ENCODE results near the gene QKI.

QKI gene

DNA sequence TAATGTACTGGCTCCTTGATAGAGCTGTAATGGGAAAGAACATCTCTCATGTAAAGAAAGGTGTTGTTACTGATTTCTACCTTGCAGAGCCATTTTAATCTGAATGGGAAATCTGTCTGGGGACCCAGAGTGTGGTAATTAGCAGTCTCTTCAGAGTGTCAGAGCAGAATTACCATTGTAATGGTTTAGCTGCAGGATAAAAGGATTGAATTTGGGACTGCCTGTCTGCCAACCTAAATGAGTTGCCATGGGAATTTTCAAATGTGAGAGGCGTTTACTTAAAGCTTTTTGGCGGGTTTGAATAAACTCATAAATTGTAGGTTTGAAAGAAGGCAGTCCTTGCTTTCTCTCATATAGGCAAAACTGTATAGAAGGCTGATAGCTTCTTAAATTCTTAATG is 128.8 kb downstream of the QKI start:
- no peak for DNase-seq

DNA sequence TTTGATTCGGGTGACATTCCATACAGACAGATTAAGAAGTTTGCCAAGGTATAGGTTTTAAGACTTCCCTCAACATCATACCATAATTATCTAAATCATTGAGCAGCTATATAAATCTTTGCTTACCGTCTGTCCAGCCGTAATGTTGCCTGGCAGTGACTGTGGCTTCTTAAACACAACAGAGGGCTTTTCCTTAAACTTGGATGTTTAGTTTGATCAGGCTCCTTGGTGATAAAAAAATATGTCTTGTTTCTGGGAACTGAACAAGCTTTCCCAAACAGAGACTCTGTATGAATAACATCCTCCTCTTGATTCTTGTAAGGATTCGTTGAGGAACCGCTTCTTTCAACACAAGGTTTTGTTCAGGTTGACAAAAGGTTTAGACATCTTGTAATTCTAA is 130.9 kb downstream of the QKI start:
- no peak for DNase-seq

DNA sequence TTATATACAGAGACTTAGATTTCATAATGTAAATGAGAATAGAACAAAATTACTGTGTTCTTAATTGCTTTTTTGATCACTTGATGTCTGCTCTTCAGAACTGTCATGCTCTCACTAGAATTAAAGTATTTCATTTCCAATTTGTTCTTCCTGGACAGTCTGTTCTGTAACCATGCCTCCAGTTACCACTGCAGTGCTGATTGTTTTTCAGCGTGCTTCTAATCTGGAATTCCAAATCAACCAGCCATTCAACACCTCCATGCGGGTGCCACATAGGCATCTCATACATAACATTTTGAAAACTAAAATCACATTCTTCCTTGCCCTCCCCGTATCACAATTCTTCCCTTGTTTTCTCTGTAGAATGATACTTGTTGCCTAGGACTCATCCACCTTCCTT is 132.8 kb downstream of the QKI start:
- DNase-seq: no peak

DNA sequence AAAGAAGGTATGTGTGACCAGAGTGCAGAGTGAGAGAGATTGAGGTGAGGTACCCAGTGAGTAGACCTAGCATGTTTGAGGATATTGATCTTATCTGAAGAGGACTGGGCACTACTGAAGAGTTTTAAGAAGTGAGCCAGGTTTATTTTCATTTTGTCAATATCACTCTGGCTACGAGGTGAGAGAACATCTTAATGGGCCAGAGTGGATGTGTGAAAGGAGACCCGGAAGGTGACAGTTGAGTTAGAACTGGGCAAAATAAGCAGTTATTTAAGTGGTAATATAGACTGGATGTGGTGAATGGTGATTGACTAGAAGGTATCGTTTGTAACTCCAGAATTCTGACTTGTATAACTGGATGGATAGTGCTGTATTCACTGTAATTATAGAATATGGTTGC is 134.1 kb downstream of the QKI start:
- no peak for DNase-seq

DNA sequence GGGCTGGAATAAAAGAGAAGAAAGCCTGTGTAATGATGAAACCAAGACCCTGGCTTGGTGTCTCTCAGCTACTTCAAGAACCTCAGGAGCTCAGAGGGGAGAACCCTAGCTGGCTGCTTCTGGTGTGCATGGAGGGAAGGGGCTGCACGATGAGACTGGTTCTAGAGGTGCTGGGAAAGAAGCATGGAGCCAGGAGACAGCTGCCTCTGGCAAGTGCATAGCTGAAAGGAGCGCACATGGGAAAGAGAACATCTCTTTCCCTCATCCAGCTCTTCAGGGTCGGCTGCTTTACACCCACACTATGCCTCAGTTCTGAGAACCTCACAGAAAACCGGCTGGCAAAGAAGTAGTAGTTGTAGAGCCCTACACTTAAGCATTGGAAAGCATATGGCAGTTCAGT is 139.5 kb downstream of the QKI start:
- no peak for DNase-seq

DNA sequence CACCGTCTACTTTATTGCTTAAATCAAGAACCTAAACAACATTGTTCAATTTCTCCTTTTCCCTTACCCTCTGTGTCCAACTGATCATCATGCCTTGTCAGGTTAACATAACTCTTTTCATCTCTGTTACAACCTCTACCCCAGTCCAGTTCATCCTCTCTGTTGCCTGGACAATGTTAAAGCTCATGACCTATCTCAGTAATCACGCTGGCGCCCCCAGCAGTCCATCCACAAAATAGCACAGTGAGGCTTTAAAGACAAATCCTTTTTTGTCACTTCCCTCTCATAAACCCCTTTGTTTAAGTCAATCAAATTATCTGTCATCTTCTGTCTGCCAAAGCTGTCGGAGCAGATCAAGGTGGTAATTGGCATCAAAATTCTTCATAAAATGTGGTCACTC is 140.1 kb downstream of the QKI start:
- DNase-seq: peak in 1 of 2 experiments; percentile 18

DNA sequence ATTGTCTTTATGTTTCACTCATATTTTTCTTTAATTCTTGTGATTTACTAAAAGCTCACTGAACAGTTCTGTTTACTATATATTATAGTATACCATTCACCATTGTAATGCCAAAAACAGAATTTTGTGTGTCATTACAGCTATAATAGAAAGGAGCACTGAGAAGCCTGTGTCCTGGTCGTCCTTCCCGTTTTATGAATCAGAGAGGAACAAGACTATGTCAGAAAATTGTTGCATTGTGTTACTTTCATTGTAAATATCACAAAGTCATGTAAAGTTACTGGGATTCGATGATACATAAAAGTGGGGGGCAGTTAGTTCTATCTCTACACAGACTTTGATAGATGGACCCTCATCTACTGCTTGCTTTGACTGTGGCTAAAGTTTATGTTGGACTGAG is 145.1 kb downstream of the QKI start:
- DNase-seq: no peak

DNA sequence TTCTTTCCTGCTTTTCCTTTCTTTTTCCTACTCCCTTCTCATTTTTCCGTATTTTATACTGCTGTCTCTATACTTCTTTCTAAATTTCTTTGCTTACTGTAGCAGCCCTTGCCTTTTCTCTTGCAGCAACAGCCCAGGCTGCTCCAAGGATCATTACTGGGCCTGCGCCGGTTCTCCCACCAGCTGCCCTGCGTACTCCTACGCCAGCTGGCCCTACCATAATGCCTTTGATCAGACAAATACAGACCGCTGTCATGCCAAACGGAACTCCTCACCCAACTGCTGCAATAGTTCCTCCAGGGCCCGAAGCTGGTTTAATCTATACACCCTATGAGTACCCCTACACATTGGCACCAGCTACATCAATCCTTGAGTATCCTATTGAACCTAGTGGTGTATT is 148.8 kb downstream of the QKI start:
- DNase-seq: peak; percentile 61 to 91

DNA sequence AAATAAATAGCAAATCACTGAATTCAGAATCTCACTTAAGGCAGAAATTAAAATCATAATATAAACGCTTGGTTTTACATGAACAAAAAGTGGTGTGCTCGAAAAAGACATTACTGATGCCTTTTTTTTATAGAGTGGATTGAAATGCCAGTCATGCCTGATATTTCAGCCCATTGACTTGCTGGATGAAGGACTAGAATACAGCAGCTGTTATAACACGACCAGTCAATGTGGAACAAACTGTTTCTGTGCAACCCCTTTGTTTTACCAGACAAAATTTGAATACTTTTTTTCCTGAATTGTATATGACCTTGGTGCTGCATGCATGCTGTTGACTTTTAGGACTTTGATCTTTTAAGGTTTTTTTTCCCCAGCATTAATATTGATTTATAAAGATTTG is 150.0 kb downstream of the QKI start:
- peak in 1 of 2 experiments; percentile 14 for DNase-seq

DNA sequence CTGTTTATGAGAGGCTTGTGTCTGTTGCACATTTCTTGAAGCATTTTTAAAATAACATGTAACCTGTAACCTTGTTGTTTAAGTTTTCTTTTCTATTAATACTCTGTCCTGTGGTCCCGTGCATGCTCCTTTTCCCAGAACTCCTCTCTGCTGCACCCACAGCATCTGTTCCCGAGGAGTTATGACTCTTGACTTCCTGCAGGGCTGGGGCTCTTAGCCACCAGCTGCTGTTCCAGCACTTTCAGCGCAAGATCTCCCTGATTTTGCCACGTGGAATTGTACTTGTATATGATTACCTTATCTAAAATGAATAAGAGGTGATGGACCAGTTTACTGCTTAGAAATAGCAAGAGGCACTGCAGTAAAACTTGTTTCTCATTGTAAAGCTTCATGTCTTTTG is 150.6 kb downstream of the QKI start:
- peak; percentile 91 to 97 for DNase-seq

DNA sequence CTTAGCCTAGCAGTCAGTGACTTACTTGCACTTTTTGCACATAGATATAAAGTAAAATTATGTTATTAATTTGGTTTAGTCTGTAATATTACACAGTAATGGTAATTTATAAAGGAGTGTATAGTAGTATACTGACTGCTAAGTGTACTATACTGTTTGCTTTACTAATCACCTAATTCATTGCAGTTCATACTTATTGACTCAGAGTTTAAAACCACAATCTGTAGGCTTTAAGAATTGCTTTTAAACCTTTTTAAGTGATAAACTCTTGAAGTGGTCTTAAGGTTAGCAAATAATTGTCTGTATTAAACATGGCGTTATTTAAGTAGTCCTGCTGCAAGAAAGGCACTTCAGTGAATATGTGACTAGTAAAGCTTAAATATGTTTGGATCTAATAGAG is 151.5 kb downstream of the QKI start:
- DNase-seq: no peak

DNA sequence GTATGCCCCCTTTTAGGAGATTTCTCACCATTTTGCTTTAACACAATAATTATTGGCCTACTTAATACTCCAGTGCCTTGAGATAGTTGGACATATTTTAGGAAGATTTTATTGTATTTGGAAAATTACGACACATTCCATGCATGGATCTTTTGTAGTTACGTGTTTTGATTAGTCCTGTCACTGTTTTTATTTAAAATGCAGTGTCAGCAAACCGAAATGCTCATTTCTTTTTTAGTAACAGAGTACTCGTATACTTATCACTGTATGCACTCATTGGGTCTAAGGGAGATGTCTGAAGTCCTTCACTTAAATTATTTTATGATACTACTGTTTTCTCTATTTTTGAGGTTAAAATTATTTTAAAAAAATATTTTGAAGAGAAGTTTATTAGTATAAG is 153.8 kb downstream of the QKI start:
- no peak for DNase-seq

DNA sequence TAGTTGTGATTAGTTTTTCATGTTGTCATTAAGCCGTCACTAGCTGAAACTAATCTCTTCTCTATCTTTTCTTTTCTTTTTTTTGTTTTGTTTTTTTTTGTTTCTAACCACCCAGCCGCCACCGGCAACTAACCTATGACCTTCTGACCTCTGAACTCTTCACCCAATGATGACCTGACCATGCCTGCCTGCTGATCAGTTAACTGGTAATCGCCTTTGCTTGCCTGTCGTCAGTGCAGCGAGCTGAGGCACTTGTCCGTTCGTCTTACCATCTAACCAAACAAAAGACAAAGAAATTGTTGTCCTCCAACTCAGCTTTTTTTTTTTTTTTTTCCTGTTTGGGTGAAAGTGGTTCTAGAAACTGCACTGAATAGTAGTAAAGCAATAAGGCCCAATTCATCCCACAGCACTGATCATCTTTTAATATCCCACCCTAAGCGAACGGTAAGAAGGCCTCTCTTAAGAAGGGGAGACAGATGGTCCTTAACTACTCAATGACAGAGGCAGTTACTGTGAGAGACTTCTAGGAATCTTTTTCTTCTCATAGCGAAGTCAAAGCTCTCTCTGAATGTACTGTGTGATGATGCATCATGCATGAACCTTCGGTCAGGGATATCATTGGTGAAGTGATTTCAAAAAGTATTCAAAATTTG is 156.2 kb downstream of the QKI start:
- DNase-seq: peak; percentile 85 to 93

DNA sequence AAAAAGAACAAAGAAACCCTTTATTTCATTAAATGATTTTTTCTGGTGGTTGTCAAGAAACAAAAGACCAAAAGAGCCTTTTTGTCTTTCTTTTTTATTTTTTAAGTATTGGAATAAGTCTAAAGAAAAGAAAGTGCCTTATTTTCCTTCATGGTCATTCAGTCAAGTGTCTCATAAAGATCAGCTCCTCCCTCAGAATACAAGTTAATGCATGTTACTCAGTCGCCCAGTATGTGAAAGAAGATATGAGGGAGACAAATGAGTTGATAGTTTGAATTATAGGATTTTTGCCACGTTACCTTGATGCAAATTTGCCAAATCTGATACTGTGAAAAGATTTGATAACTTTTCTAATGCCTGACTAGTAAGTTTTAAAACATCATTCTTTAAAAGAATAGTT is 157.2 kb downstream of the QKI start:
- DNase-seq: no peak

DNA sequence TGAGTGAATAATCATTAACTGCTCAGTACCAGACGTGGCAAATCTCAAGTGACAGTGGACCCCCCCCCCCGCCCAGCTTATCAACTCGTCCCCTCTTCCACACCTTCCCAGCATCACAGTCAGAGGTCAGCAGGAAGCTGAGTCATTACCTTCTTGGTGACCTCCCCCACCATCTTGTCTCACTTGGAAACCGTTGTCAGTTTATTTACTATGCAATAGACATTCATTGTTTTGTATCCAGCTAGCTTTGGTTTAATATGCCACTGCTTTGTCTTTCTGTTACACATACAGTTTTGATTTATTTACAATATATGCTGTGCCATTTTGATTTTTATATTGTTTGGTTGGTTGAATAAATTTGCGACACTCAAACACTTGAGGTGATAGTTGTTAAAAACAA is 158.1 kb downstream of the QKI start:
- DNase-seq: peak in 1 of 2 experiments; percentile 26

DNA sequence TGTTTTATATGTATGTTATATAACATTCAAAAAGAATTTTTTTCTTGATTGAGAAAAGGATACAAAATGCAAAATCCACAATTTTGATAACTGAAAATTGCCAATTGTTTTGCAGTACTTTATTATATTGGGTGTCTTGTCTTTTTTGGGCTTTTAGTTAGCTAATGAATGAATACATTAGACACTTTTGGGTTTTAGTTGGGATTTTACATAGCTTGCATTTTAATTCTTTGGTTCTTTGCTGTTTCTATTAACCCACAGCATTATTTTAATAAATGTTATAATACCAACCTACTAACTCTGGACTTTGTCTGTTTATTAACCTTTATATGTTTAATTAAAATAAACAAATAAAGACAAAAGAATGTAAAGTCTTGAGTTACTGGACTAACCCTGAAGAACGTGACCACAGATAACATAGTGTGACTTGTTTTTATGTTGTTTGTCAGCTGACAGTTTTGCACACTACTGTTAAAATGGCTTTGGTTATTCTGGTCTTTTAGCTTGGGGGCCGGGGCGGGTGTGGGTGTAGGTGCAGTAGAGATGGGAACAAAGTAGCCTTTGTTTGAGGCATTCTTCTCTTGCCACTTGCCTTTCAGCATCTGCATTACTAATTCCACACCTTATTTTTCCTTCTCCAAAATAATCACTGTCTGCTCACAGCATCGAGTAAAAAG is 159.1 kb downstream of the QKI start:
- DNase-seq: no peak

DNA sequence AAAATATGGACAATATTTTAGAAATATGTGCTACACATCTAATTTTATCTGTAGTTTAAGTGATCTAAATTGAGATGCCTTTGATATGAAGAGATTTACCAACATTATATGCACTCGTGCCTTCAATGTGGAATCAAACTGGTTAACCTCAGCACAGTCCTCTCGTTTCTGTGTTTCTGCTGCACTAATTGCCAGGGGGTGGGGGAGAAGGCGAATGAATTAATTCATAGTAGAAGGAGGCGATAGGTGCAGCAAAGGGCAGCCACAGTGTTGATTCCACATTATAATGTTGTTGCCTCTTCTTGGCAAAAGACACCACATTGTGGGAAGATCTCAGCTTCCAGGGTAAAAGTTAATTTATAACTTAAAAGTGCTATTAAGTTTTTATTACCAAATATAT is 161.6 kb downstream of the QKI start:
- DNase-seq: no peak

DNA sequence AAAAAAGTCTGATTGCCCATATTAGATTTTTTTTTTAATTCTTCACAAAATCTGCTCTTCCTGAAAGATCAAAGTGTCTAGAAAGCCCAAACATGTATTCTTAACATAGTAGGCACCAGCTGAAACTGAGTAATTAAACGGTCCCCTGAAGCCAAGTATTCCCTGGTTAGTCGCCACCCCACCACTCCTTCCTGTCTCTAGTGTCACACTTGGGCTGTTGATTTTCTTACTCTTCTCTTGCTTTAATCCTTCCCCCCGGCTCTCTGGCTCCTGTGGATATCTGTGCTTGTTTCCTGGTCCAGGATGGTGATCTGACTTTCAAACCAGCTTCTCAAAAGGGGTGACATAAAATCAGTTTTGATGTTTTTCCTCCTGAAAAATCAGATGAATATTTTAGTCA is 162.9 kb downstream of the QKI start:
- DNase-seq: no peak

DNA sequence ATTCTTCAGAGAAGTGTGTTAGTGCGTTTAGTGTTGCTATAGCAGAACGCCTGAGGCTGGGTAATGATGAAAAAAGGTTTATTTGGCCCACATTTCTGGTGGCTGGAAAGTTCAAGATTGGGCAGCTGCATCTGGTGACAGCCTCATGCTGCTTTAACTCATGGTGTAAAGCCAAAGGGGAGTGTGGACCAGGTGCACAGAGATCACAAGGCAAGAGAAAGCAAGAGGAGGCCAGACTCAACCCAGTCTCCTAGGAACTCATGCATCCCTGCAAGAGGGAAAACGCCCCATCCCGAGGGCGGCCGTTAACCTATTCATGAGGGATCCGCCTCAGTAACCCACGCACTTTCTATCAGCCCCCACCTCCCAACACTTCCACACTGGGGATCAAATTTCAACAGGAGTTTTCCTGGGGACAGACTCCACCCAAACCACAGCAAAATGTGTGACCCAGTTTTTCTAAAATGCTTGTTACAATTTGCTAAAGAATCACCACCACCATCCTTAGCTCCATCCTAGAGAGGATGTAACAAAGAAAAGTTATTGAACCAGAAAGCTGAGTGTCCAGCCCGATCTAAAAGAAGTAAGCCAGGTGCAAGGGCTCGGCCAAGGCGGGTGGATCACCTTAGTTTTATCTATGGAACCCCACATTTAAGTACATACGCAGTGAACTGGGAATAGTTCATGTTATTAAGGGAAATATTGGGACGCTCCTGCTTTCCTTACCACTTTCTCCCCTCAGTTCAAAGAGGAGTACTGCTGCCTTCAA is 164.8 kb downstream of the QKI start:
- DNase-seq: no peak

DNA sequence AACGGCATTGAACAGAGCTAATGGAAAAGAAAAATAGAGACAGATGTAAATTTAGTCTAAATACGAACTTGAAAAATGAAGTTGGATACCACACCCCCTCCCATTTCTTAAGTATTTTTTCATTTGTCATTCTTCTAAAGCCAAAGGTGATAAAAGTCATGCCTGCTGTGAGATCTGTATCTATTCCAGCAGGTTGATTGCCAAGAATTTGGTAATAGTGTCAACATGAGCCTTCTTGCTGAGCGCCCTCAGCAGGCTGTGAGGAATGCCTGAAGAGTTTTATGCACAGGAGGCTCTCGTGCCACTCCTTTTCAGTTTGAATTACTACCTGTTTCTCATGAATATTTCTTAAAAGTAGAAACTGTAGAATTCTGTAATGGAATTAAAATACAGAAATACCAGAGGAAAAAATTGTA is 165.4 kb downstream of the QKI start:
- no peak for DNase-seq

DNA sequence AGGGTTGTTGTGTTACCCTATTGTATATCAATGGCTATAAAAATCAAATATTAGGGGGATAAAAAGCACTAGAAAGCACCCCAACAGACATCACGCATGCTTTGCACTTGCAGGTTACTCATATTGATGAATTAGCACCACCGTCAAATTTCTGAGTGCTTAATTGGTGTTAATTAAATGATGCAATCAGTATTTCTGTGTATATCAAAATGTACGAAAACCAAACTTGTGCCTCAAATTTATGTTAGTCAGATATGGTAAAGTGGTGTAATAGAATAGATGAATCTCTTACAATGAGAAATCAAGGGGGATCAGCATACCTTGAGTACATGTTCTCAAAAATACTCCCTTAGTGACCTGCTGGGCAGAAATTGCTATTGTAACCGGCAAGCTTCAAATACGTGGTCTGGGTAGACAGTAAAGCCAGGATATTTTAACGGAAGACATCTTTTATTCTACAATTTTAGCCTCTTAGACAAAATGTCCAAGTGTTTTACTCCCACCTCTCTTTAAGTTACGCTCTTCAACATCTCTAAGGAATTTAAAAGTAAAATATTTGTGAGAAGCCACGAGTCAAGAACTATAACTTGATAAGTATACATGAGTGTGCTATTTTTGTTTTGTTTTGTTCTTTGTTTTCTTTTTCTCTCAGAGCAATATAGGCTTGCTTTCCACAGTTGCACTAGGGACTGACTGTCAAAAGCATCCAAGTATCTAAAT is 166.0 kb downstream of the QKI start:
- DNase-seq: no peak

DNA sequence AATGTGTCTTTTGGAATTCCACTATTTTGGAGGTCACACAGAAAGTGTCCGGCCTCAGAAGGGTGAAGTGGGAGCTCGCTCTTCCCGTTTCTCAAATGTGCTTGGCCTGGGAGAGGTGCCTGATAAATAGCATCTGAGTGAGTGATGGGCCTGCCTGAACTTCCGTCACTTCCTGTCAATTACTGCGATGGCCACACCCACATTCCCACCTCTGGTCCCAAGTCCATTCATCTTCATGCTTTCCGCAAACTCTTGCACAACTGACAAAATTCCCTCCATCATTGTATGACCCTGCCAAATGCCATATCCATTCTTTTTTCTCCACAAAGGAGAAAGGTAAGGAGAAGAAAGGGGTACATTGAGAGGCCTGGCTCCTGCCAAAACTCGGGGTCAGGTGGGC is 169.0 kb downstream of the QKI start:
- DNase-seq: no peak

DNA sequence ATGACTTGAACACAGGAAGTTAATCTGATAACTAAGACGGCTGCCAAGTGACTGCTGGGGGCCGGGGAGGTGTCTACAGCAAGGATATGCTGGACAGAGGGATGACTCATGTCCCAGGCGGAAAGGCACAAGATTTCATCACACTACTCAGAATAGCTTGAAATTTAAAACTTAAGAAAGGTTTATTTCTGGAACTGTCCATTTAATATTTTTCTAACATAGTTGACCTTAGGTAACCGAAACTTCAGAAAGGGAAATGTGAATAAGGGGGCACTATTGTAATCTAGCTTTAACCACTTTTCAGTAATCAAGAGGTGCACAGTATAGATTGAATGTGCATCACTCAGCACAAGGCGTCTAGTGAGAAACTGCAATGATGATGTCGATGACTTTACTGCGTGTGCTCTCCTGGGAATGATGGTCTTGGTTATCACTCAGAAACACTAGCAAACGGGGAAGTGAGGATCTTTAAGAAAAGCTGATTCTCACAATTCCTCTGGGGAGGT is 171.5 kb downstream of the QKI start:
- DNase-seq: no peak

Measured in NCI-H524 (cell line).